SK-N-SH treated with all-trans-retinoic acid at 6 μM for 48 hours (cell line): ENCODE measurements around the gene IFITM1.

ENCODE experiments used
- ARNTL ChIP-seq: fragments of 450-650 bp; formaldehyde crosslinking; IDR thresholded peaks from 2 replicates; pipeline ENCODE4 v1.5.0; 2020; ENCODE audit warnings: low read depth, mild to moderate bottlenecking, moderate library complexity, borderline replicate concordance
- GLIS3 ChIP-seq: fragments of 250-450 bp; sonication (Bioruptor Pico); IDR thresholded peaks from 2 replicates; pipeline ENCODE4 v1.5.0; 2020; ENCODE audit warnings: mild to moderate bottlenecking, moderate library complexity
- RARB ChIP-seq: fragments of 250-450 bp; sonication (Bioruptor Pico); IDR thresholded peaks from 2 replicates; pipeline ENCODE4 v1.8.0; 2021; ENCODE audit warnings: mild to moderate bottlenecking, moderate library complexity
- TCF4 ChIP-seq: fragments of 250-450 bp; sonication (Bioruptor Pico); IDR thresholded peaks from 2 replicates; pipeline ENCODE4 v1.8.0; 2021; ENCODE audit warnings: mild to moderate bottlenecking, moderate library complexity, borderline replicate concordance
- ZC3H10 ChIP-seq: fragments of 250-450 bp; sonication (Bioruptor Pico); IDR thresholded peaks from 2 replicates; pipeline ENCODE4 v1.5.1; 2021; ENCODE audit warnings: mild to moderate bottlenecking, moderate library complexity
- ZFP30 ChIP-seq: fragments of 450-650 bp; formaldehyde crosslinking; IDR thresholded peaks from 2 replicates; pipeline ENCODE4 v1.5.0; 2022; ENCODE audit warnings: mild to moderate bottlenecking, moderate library complexity
- ZNF70 ChIP-seq: fragments of 450-650 bp; formaldehyde crosslinking; IDR thresholded peaks from 2 replicates; pipeline ENCODE4 v1.5.0; 2020; ENCODE audit warnings: mild to moderate bottlenecking, moderate library complexity
- ZNF8 ChIP-seq: fragments of 450-650 bp; formaldehyde crosslinking; IDR thresholded peaks from 2 replicates; pipeline ENCODE4 v1.5.0; 2020; ENCODE audit warnings: mild to moderate bottlenecking, moderate library complexity
- TF ChIP-seq, protein P1 (sequence below): fragments of 250-450 bp; sonication (Bioruptor Pico); IDR thresholded peaks from 2 replicates; pipeline ENCODE4 v1.8.0; 2020; ENCODE audit warnings: mild to moderate bottlenecking, moderate library complexity, borderline replicate concordance
- TF ChIP-seq, protein P2 (sequence below): fragments of 250-450 bp; sonication (Bioruptor Pico); IDR thresholded peaks from 2 replicates; pipeline ENCODE4 v1.5.1; 2021; ENCODE audit warnings: mild to moderate bottlenecking, moderate library complexity
- TF ChIP-seq, protein P3 (sequence below): fragments of 250-450 bp; sonication (Bioruptor Pico); IDR thresholded peaks from 2 replicates; pipeline ENCODE4 v1.8.0; 2021; ENCODE audit warnings: low read depth, mild to moderate bottlenecking, moderate library complexity, borderline replicate concordance
- TF ChIP-seq, protein P4 (sequence below): fragments of 250-450 bp; sonication (Bioruptor Pico); IDR thresholded peaks from 2 replicates; pipeline ENCODE4 v1.5.1; 2020; ENCODE audit warnings: low read depth, mild to moderate bottlenecking, moderate library complexity

DNA sequence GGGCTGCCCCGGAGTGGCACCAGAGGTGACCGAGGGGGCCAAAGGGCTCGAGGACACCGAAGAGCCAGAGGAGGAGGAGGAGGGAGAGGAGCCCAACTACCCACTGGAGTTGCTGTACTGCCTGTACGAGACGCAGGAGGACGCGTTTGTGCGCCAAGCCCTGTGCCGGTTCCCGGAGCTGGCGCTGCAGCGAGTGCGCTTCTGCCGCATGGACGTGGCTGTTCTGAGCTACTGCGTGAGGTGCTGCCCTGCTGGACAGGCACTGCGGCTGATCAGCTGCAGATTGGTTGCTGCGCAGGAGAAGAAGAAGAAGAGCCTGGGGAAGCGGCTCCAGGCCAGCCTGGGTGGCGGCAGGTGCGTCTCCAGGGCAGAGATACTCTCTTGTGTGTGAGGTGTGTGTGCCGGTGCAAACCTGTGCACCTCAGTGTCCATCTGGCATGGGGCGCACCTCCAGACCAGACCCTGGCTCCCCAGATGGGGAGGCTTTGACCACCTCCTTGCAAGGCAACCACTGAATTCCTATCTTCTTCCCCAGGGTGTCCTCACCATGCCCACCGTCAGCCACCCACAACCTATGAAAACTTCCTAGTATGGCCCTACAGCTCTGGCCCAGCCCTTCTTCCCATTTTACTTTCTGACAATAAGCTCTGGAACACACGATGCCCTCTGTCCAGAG is 32.2 kb upstream of the IFITM1 start:
- TF ChIP-seq ZC3H10 (CRISPR knock-in tag) (no peak), ZNF8 (CRISPR knock-in tag) (no peak), ZNF70 (no peak), ARNTL (CRISPR knock-in tag) (no peak), TCF4 (CRISPR knock-in tag) (no peak), RARB (CRISPR knock-in tag) (no peak), GLIS3 (CRISPR knock-in tag) (no peak), ZFP30 (CRISPR knock-in tag) (no peak)
- TF ChIP-seq, protein P1, sequence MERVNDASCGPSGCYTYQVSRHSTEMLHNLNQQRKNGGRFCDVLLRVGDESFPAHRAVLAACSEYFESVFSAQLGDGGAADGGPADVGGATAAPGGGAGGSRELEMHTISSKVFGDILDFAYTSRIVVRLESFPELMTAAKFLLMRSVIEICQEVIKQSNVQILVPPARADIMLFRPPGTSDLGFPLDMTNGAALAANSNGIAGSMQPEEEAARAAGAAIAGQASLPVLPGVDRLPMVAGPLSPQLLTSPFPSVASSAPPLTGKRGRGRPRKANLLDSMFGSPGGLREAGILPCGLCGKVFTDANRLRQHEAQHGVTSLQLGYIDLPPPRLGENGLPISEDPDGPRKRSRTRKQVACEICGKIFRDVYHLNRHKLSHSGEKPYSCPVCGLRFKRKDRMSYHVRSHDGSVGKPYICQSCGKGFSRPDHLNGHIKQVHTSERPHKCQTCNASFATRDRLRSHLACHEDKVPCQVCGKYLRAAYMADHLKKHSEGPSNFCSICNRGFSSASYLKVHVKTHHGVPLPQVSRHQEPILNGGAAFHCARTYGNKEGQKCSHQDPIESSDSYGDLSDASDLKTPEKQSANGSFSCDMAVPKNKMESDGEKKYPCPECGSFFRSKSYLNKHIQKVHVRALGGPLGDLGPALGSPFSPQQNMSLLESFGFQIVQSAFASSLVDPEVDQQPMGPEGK (CRISPR knock-in tag) = no peak
- TF ChIP-seq, protein P2, sequence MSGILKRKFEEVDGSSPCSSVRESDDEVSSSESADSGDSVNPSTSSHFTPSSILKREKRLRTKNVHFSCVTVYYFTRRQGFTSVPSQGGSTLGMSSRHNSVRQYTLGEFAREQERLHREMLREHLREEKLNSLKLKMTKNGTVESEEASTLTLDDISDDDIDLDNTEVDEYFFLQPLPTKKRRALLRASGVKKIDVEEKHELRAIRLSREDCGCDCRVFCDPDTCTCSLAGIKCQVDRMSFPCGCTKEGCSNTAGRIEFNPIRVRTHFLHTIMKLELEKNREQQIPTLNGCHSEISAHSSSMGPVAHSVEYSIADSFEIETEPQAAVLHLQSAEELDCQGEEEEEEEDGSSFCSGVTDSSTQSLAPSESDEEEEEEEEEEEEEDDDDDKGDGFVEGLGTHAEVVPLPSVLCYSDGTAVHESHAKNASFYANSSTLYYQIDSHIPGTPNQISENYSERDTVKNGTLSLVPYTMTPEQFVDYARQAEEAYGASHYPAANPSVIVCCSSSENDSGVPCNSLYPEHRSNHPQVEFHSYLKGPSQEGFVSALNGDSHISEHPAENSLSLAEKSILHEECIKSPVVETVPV (CRISPR knock-in tag) = no peak
- TF ChIP-seq, protein P3, sequence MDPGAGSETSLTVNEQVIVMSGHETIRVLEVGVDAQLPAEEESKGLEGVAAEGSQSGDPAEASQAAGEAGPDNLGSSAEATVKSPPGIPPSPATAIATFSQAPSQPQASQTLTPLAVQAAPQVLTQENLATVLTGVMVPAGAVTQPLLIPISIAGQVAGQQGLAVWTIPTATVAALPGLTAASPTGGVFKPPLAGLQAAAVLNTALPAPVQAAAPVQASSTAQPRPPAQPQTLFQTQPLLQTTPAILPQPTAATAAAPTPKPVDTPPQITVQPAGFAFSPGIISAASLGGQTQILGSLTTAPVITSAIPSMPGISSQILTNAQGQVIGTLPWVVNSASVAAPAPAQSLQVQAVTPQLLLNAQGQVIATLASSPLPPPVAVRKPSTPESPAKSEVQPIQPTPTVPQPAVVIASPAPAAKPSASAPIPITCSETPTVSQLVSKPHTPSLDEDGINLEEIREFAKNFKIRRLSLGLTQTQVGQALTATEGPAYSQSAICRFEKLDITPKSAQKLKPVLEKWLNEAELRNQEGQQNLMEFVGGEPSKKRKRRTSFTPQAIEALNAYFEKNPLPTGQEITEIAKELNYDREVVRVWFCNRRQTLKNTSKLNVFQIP (CRISPR knock-in tag) = no peak
- TF ChIP-seq, protein P4, sequence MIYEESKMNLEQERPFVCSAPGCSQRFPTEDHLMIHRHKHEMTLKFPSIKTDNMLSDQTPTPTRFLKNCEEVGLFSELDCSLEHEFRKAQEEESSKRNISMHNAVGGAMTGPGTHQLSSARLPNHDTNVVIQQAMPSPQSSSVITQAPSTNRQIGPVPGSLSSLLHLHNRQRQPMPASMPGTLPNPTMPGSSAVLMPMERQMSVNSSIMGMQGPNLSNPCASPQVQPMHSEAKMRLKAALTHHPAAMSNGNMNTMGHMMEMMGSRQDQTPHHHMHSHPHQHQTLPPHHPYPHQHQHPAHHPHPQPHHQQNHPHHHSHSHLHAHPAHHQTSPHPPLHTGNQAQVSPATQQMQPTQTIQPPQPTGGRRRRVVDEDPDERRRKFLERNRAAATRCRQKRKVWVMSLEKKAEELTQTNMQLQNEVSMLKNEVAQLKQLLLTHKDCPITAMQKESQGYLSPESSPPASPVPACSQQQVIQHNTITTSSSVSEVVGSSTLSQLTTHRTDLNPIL = no peak
